ENCODE results near the gene DAGLA.

DAGLA gene

DNA sequence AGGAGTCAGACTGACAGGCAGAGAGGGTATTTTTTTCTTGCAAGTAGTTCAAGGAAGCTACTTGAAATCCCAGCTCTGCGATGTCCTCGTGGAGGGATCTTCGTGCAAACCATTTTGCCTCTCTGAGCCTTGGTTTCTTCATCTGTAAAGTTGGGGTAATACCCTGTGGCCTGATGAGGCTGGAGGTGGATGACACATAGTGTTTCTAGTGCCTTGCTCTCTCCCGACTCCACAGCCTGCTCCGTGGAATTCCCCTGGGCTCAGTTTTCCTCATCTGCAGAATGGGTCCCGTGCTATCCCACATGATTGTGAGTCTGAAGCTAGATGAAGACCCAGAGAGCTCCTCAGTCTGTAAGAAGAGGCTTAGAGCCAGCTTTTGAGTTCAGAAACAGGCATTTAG is 32.7 kb downstream of the DAGLA start:
- no peak for DNase-seq

DNA sequence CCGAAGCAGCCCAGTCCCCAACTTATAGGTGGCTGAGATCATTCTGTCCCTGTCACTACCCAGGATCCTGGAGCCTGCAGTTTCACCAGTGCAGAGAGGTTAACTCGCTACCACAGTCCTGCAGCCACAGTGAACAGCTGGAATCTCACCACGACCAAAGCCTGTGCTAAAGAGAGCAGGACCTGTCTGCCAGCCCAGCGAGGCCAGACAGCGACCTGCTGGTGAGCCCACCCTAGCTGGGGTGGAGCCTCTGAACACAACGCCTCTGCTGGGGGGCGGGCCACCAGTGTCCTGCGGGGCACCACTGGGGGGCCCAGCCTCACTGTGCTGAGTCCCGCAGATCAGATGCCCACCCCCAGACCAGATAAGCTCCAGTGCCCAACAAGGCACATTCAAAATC is 33.3 kb downstream of the DAGLA start:
- DNase-seq: no peak

DNA sequence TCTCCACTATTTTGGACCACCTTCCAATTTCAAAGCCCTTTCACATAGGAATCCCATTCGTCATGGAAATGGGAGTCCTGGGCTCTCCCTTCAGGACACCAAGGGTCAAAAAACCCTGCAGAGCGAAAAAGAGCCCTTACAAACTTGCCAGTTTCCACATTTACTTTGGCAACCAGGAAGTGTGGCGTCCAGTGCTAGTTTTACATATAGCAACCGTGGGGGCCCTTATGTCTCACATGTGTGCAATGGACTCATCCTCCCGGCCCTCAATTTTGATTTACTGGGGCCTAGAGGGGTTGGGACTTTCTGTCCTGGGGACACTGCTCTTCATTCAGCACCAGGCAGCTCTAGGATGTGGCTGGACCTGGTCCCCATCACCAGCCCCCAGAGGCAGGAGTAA is 33.7 kb downstream of the DAGLA start:
- DNase-seq: no peak

DNA sequence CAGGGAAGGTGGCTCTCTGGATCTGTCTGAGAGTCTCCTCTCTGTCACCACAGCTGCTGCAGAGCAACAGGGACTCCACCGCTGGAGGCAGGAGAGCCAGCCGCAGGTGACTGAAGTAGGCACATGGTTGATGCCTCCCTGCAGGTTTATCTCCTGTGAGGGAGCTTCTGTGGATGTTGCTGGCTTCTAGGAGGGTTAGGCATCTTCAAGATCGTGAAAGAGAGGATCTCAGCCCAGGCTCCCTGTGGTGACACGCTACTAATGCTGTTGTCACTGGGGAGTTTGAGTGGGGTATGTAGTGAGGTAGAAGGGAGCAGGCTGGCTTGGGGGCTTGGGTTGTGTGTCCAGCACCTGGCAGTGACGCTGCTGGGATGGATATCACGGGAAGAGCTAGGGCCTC is 34.1 kb downstream of the DAGLA start:
- no peak for DNase-seq

GRCh38 chr11:61714916-61715315 is 34.7 kb downstream of the DAGLA start:
- DNase-seq: no peak

GRCh38 chr11:61715867-61716266 is 35.7 kb downstream of the DAGLA start:
- no peak for DNase-seq

GRCh38 chr11:61716478-61717285 is 36.5 kb downstream of the DAGLA start:
- DNase-seq: no peak

DNA sequence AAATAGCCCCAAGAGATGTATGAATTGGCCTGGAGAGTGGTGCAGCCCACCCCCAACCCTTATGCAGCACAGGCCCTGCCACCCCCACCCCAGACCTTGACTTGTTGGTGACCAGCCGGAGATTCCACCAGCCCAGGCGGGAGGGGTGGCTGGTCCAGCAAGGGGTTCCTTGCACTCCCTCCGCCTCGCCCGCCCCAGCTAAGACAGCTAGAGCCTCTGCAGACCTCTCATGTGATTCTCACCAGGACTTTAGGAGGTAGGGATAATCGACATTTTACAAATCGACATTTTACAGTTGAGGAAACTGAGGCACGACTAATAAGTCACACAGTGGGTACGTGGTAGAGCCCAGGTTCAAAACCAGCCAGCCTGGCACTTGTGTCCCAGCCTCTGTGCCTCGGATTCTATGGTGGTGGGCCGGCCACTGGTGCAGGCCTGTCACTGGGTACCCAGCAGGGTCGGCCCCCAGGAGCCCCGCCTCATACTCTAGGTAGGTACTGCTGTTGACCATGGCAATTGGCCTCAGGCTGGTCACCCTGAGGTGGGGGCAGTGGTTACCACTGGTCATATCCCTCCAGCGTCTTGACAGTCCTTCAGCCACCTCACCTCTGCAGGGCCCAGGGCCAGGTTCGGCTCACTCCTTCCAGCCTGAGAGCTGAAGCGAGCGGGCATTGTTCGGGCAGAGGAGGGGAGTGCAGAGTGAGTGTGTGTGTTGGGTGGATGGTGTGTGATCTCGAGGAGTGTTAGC is 37.3 kb downstream of the DAGLA start:
- no peak for DNase-seq

DNA sequence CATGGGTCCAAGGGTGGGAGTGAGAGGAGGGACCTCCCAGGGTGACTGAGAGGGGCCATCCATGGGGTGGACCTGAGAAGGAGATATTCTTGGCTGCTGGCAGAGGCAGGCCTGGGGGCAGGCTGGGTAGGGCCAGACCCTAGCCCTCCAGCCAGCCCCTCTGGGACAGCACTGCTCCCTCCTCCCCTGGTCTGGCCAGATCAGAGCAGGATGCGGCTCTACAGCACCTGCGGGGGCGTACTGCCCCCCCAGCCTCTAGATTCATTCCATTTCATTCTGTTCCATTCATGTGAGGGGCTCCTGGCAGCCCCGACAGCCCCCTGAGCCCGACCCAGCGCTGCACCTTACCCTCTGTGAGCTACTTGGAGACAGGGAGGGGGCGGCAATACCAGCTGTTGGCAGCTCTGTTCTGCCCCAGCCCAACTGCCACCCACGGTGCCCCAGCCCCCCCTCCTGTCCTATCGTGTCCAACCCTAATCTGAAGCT is 37.9 kb downstream of the DAGLA start:
- no peak for DNase-seq

DNA sequence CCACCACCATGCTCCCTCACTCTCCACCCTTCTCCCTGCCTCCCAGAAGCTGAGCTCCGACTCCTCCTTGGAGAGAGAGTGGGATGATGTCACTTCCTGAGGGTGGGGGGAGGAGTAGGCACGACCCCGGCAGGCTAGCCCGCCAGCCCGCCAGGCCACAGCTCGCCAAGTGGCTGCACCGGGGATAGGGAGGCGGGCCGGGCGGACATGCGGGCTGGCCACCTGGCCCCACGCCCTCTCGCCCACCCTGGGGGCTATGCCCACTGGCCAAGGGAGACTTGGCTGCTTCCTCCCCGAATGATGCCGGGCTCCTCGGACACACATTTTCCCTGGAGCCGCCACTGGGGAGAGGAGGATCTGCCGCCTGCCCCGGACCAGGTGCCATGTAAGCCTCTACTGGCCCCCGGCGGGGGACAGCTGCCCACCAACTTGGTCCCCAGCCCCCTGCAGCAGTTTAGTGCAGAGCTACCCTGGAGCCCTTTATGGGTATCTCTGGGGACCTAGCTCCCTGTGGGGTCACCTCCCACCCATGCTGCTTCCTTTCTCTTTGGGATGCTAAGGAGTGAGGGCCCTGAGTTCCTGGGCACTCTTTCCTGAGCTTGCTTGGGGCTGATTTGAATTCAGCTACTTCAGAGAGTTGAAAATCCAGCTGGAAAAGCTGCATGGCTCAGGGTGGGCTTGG is 38.6 kb downstream of the DAGLA start:
- DNase-seq: no peak

- no peak for DNase-seq
Measured at GRCh38 chr11:61719978-61720377, 39.8 kb downstream of the DAGLA start.

- no peak for DNase-seq
Measured at GRCh38 chr11:61720597-61720996, 40.4 kb downstream of the DAGLA start.

DNA sequence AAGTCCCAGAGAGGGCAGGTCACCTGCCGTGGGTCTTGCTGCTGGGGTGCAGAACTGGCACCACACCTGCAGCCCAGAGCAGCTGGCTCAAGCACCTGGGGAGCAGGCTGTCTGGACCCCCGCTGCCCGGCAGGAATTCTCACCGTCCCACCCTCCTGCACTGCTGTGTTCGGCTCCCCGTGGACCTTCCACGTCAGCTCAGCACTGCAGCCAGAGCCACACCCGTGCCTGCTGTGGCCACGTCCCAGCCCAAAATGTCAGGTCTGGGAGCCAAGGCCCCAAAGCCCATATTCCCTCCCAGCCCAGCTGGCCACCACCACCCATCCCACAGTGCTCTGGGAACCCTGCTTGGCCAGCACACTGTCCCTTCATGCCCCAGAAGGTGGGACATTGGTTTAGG is 44.2 kb downstream of the DAGLA start:
- DNase-seq: no peak

DNA sequence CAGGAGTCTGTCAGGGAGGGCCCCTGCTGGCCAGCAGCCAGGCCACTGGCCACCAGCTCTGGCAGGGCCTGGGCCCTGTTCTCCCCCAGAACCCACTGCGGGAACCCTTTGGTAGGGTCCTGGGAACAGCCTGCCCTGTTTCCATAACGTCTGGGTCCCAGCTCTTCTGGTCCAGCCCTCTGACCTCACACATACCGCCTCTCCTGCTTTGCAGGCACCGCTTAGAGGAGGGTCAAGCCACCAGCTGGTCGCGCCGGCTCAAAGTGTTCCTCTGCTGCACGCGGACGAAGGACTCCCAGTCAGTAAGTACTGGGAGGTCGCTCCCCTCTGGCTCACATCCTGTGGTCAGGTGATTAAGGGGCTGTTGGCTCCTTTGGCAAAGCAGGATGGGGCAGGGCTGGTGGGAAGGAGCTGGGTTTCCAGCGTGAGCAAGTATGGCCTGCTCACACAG is 45.6 kb downstream of the DAGLA start:
- DNase-seq: no peak

DNA sequence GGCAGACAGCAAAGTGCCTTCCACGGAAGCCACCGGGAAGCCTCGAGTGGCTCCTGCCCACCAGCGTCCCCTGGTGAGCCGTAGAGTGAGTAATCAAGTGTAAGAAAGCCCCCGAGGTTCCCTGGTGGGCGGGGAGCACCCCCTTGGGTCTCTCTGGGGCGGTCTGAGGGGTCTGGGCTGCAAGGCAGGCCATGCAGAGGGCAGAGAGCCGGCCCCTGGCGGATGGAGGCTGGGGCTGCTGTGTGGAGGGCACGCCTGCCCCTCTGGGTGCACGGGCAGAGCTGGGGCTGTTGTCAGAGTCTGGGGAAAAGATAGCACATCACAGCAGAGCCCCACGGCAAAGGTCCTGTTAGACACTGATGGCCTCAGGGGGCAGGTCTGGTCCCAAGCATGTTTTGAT is 46.6 kb downstream of the DAGLA start:
- DNase-seq: no peak

GRCh38 chr11:61727401-61727811 is 47.2 kb downstream of the DAGLA start:
- DNase-seq: no peak

- no peak for DNase-seq
Measured at GRCh38 chr11:61728066-61728939, 48.1 kb downstream of the DAGLA start.

DNA sequence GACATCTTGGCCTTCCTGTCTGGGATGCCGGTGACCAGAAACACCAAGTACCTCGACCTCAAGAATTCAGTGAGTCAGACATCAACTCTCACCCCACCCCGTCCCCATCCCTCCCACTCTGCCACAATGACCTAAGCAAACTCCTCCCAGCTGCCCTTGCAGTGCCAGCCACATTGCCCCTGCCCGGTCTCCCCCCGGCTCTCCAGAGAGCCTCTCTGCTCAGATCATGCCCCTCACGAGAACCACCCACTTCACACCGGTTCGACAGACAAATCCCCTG is 48.7 kb downstream of the DAGLA start:
- no peak for DNase-seq

DNA sequence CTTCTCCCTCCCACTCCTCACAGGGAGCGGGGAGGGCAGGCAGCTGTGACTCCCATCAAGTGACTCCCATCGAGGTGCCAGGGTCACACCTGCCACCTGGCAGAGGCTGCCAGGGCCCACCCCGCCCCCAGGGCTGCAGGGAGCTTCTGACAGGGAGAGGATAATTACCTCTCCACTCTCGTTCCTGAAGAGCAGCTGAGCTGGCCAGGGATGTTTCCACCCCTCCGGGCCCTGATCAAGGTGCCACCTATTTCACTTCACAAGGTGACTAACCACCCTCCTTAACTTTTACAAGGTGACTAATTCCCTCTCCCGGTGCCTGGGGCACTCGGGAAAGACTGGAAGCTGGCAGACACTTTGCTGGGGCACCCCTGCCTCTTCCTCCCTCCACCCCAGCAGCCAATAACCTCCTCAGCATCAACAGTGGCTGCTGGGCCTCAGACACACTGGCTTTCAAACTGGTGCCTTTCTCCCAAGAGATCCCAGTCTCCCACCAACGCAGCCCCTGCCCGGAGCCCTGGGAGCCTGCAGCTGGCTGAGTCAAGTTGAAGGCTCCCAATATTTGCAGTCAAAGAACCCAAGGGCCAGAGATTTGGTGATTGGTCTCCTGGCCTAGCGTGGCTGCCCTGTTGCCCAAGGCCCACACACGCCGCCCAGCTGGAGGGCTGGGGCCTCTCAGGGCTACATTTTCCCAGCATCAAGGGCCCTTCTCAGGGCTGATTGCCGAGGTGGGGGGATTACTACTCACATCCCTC is 50.2 kb downstream of the DAGLA start:
- DNase-seq: no peak

DNA sequence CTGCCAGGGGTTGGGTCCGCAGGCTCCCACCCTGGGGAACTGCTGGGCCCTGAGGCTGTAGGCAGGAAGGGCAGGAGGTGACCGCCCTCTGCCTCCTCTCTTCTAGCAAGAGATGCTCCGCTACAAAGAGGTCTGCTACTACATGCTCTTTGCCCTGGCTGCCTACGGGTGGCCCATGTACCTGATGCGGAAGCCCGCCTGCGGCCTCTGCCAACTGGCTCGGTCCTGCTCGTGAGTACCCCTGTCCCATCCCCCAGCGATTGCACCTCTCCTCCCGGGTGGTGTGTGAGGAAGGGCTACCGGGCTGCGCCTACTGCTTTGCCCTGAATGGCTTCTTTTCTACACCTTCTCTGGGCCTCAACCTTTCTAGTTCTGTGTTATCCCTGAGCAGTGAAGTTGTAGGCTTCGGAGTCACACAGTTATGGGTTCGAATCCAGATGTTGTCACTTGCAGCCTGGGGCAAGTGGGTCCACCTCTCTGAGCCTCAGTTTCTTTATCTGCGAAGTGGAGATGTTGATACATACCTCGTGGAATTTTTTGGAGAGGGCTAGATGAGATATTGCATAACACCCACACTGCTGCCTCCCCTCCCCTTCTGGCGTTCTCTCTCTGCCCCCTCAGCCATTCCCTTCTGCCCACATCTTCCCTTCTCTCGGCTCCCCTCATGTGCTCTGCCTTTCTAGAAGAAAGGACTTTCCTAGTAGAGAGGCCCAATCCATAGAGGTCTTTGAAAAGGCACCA is 51.2 kb downstream of the DAGLA start:
- DNase-seq: no peak

DNA sequence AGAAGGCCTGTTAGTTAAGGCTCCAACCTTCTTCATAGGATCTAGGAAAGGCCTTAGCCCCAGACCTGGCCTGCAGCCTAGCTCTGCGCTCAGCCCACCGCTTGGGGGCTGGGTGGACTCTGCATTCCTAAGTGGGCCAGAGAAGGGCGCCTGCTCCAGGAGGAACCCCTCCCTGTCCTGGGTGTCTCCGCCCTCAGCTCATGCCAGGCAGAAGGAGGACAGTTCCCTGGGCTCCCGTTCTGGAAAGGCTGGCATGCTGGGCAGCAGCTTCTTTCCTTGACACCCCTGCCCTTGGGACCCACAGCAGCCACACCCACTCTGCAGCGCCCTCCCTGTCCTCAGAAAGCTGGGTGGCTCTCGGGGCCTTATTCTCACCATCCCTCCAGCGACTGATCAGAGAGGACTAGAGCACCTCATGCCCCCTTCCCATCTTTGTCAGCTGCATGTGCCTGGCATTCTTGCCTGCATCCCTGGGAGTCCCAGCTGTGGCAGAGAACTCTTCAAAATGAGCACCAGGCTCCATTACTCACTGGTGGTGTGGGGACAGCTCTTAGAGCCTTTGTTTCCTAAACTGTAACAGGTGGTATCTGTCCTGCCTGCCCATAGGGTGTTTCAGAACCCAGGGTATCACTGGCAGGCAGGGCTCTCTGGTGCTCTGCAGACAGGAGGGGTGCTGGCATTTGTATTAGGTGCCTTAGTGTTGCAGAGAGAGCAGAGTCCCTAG is 51.9 kb downstream of the DAGLA start:
- no peak for DNase-seq

Measured in CD4-positive, alpha-beta T cell treated with Interleukin-10 for 1 hour (primary cell).